HepG2 (cell line): Measurements from ENCODE around the gene CAMSAP2. TPM values are rescaled to one million over a fixed set of nuclear protein-coding genes. Genes with fewer than 3 reads are reported as not detected.

Experiments used
- HES4 ChIP-seq: sonication (generic); formaldehyde crosslinking; IDR thresholded peaks from 2 replicates; pipeline ENCODE4 v1.9.0; 2021; ENCODE audit warnings: mild to moderate bottlenecking, missing genetic modification reagents, borderline replicate concordance
- JDP2 ChIP-seq: sonication (generic); formaldehyde crosslinking; IDR thresholded peaks from 2 replicates; pipeline ENCODE4 v1.8.1; 2022; ENCODE audit warnings: missing genetic modification reagents, borderline replicate concordance
- KIAA2018 ChIP-seq: sonication (generic); formaldehyde crosslinking; IDR thresholded peaks from 2 replicates; pipeline ENCODE4 v1.5.0; 2020; ENCODE audit warnings: mild to moderate bottlenecking, missing genetic modification reagents, borderline replicate concordance
- MAFG ChIP-seq: sonication (generic); formaldehyde crosslinking; IDR thresholded peaks from 2 replicates; pipeline ENCODE4 v1.5.1; 2020; ENCODE audit warnings: mild to moderate bottlenecking, missing genetic modification reagents
- SRSF4 ChIP-seq: fragments of 200-400 bp; formaldehyde crosslinking; IDR thresholded peaks from one replicate; pipeline ENCODE4 v1.6.1; 2018; ENCODE audit warnings: mild to moderate bottlenecking, low read depth, low read length, moderate library complexity; ENCODE audit not compliant: poor library complexity, severe bottlenecking
- ZNF557 ChIP-seq: sonication (generic); formaldehyde crosslinking; IDR thresholded peaks from 2 replicates; pipeline ENCODE4 v1.4.0; 2020; ENCODE audit warnings: missing genetic modification reagents
- ZNF773 ChIP-seq: sonication (generic); formaldehyde crosslinking; IDR thresholded peaks from 2 replicates; pipeline ENCODE4 v1.4.0; 2020; ENCODE audit warnings: missing genetic modification reagents, borderline replicate concordance
- polyA plus RNA-seq, 8 experiments: library from polyadenylated mRNA; depleted of rRNA in 3 of 8; stranded (reverse) in 7 of 8; unstranded in 1 of 8; fragments of >200 nt; fragmentation: Illumina TruSeq in 4 of 8; extraction: Trizol in 4 of 8; gene quantifications; 2 replicates each; pipeline versions ENCODE4 v1.2.1 to v1.2.3, GENCODE V29; 2011 to 2016; ENCODE audit warnings: low read depth in 4 of 8, missing spikeins in 1 of 8, mixed read lengths in 1 of 8; ENCODE audit not compliant: insufficient read depth in 1 of 8
- total RNA-seq, 5 experiments: library from RNA; depleted of rRNA; stranded (reverse); fragments of >200 nt; fragmentation: Illumina TruSeq; extraction: Trizol; gene quantifications; 2 replicates each; pipeline ENCODE4 v1.2.3, GENCODE V29; 2016; ENCODE audit warnings: low read depth in 1 of 5
- TF ChIP-seq, protein P1 (sequence below): sonication (generic); formaldehyde crosslinking; IDR thresholded peaks from 2 replicates; pipeline ENCODE4 v1.4.0; 2020; ENCODE audit warnings: missing genetic modification reagents
- TF ChIP-seq, protein P2 (sequence below): sonication (generic); formaldehyde crosslinking; IDR thresholded peaks from 2 replicates; pipeline ENCODE4 v1.5.0; 2020; ENCODE audit warnings: missing genetic modification reagents

The CAMSAP2 gene
- total and polyA plus RNA-seq, 2 of the 13 experiments (the other 11 are each of a cell fraction or from before 2014, with no cell fraction given), result 3.4 to 8.2 TPM

DNA sequence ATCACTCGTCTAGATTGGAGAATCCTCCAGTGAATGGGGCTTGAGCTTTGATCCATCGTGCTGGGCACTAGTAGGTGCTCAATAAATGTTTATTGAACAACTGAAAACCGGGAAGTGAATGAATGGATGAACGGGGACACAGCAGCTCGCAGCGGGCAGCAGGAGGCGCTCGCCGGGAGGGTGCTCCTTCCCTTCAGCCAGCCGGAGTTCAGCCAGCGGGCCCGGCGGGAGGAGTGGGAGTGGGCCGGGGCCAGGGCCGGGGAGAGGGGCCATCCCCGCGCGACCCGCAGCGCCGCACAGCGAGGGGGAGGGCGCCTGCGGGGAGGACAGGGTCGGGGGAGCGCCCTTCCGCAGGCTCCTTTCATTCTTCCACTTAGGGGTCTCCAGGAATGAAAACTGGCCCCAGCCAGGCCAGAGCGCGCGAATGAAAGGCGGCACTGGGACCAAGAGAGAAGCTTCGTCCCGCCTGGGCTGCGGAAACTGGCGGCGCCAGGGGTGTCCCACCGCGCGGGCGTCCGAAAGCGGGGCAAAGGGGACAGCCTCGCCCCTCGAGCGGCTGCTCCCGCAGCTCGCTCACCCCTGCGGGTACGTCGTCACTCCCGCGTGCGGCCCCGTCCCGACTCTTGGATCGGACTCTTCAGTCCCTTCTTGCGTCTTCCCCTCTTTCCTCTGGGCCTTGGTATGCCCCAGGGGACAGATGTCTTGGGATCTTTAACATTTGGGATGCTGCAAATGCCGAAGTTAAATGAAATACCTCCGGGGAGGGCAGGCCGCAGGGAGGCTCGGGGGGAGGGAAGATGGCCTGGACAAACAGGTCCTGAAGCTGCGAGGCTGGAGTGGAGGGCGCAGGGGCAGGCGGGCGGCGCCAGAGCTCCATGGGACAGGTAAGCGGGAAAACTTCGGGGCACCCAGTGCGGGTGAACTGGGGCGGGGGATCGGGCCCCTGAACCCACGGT, 152.4 kb downstream of the CAMSAP2 start (continued):
- TF ChIP-seq KIAA2018, result no peak
- no peak for TF ChIP-seq SRSF4
- TF ChIP-seq, protein P1, sequence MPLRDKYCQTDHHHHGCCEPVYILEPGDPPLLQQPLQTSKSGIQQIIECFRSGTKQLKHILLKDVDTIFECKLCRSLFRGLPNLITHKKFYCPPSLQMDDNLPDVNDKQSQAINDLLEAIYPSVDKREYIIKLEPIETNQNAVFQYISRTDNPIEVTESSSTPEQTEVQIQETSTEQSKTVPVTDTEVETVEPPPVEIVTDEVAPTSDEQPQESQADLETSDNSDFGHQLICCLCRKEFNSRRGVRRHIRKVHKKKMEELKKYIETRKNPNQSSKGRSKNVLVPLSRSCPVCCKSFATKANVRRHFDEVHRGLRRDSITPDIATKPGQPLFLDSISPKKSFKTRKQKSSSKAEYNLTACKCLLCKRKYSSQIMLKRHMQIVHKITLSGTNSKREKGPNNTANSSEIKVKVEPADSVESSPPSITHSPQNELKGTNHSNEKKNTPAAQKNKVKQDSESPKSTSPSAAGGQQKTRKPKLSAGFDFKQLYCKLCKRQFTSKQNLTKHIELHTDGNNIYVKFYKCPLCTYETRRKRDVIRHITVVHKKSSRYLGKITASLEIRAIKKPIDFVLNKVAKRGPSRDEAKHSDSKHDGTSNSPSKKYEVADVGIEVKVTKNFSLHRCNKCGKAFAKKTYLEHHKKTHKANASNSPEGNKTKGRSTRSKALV (CRISPR knock-in tag), result no peak; the same call in 1 of the 2 replicates
- no peak; the same call in 1 of the 2 replicates for TF ChIP-seq JDP2 (CRISPR knock-in tag)
- TF ChIP-seq MAFG, result no peak
- TF ChIP-seq ZNF557 (CRISPR knock-in tag), result 0 out of 2 replicates have a peak, but pooled peaks have one; percentile 50
- no peak for TF ChIP-seq ZNF773 (CRISPR knock-in tag)
- TF ChIP-seq, protein P2, sequence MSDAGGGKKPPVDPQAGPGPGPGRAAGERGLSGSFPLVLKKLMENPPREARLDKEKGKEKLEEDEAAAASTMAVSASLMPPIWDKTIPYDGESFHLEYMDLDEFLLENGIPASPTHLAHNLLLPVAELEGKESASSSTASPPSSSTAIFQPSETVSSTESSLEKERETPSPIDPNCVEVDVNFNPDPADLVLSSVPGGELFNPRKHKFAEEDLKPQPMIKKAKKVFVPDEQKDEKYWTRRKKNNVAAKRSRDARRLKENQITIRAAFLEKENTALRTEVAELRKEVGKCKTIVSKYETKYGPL, result no peak
- no peak for TF ChIP-seq HES4 (CRISPR knock-in tag)
